IPS-NIHi7 (cell line): Measurements from ENCODE around the gene HAUS3.
"Not testable (repeated sequence)": the region's sequence is repeated elsewhere in the genome, so short reads cannot be mapped to it uniquely, and the experiment has no call there.

Experiments used
- DNase-seq: peaks from one replicate; pipeline ENCODE4 v3.0.0; 2012; ENCODE audit warnings: mixed read lengths; ENCODE audit errors: extremely low spot score

HAUS3 gene

DNA sequence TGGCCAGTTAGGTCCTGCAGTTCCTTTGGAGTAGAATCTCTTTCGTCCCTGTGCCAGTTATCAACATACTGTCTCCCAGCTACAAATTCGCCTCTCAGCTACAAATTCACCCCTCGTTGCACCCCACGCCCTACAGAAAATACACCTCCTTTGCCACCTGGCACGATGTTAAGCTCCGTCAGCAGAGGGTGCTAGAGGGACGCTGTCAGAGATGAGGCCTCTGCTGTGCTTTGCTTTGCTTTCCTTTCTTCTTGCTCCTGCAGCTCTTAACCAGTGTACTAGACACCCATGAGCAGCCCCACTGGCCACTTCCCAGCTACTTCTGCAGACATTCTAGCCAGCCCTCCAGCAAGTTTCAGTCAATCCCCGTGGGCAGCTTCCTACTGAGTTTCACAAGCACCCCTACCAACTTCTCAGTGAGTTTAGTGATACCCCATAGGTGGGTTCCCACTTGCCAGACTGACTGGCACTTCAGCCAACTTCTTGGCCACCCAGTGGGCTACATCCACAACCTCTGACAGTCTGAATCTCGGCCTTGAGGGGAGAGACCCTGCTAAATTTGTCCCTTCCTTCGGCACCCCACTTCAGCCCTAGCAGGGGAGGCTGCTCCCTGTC is 21.8 kb downstream of the HAUS3 start:
- peak; percentile 80 for DNase-seq

DNA sequence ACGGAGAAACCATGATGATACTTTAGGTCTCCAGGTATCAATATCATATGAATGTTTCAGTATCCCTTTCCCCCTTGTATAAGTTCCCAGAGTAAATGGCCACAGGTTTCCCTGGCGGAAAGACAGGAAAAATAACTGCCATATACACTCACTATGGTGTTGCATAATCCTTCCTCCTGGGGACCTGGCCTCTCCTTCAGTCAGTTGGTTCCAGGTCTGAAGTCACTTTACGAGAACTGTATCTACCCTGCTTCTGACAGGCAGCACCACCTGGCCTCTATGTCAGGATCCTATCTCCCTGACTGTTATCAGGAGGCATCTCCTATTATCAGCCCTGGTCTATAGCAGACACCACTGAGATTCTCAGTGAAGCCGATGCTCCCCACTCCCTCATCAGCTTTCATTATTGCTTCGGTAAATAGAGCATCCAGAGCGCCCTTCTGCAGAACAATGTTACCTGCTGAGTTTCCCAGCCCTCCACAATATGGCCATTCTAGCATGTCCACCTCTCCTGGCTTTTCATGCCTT is 22.6 kb downstream of the HAUS3 start:
- no peak for DNase-seq

DNA sequence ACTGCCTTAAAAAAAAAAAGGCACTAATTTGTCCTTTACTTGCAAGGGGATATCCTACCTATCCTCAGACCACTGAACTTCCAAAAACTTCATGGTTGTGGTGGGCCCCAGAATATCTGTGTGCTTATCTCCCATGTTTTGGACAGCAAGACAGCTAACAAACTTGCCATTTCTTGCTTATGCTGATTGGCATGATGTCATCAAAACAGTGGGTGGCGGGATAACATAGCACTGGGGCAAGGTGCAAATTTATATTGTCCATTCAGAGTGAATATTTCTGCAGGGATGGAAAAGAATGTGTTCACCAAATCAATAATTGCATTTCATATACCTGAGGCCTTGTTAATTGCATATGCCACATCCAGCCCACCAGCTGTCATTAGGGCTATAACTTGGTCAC is 23.5 kb downstream of the HAUS3 start:
- no peak for DNase-seq

DNA sequence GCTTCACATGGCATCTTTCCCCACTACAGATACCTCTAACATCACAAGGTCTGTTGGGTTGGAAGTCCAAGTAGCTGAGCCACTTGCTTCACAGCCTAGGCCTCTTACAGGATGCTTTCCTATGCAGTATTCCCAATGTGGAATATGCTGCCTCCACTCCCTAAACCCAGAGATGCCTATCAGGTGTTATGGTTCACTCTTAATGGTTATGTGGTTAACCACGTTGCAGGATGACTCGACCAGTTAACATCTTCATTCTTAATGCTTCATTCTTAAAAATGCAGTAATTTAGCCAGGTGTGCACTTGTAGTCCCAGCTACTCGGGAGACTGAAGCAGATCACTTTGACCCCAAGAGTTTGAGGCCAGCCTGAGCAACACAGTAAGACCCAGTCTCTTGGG is 24.2 kb downstream of the HAUS3 start:
- no peak for DNase-seq

DNA sequence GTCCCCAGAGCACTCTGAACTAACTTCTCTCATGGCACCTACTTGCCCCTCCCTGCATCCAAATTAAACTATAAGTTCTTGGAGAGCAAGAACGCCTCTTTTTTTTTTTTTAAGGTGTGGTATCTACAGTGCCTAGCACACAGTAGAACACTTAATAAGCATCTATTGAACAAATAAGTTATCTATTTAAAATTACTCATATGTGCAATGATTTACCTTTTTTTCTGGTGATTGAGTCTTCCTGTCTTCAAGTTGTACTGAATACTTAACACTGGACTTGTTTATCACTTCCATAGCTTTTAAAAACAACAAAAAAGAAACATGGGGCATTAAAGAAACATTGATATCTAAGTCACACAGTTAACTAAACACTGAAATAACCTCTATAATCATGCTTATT is 29.1 kb downstream of the HAUS3 start:
- no peak for DNase-seq

DNA sequence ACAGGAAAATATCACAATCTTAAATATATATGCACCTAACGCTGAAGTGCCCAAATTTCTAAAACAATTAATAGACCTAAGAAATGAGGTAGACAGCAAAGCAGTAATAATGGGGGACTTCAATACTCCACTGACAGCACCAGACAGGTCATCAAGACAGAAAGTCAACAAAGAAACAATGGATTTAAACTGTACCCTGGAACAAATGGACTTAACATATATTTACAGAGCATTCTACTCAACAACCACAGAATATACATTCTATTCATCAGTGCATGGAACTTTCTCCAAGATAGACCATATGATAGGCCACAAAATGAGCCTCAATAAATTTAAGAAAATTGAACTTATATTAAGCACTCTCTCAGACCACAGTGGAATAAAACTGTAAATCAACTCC is 39.1 kb downstream of the HAUS3 start:
- DNase-seq = not testable (repeated sequence)

DNA sequence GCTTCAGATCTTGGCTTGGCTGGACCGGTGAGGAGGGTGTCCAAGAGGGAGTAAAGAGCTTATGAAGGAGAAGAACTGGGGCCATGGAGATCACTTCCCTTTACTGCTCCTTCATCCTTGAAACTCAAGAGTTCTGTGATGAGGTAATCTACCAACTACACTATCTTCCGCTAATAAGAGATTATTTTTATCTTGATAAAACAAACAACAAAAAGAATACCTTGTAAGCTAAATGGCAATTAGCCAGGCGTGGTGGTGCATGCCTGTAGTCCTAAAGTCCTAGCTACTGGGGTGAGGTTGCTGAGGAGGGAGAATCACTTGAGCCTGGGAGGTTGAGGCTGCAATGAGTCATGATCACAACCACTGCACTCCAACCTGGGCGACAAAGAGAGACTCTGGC is 47.4 kb downstream of the HAUS3 start:
- no peak for DNase-seq

DNA sequence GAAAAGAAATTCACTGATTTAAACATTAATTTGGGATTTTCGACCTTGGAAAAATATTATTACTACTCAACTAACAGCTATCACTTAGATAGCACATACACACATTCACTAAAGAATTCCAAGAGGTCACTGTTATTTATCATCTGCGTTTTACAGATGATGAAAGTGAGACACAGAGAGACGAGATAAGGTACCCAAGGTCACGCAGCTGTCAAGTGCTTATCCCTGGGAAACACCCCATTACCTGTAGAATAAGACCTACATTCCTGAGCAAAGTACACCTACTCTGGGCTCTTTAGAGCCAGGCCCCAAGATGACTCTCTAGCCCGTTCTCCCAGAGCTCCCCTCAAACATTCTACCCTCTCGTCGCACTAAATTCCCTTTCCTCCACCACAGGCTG is 48.6 kb downstream of the HAUS3 start:
- DNase-seq = no peak

DNA sequence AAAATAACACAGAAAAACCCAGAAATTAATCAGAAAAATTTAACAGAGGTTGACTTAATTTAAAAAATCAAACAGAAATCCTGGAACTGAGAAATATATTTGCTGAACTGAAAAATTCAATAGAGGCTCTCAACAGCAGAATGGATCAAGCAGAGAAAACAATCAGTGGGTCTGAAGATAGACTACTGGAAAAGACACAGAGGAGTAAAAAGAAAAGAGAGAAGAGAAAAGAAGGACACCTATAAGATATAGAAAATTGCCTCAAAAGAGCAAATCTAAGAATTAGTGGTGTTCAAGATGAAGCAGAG is 55.1 kb downstream of the HAUS3 start:
- no peak for DNase-seq

DNA sequence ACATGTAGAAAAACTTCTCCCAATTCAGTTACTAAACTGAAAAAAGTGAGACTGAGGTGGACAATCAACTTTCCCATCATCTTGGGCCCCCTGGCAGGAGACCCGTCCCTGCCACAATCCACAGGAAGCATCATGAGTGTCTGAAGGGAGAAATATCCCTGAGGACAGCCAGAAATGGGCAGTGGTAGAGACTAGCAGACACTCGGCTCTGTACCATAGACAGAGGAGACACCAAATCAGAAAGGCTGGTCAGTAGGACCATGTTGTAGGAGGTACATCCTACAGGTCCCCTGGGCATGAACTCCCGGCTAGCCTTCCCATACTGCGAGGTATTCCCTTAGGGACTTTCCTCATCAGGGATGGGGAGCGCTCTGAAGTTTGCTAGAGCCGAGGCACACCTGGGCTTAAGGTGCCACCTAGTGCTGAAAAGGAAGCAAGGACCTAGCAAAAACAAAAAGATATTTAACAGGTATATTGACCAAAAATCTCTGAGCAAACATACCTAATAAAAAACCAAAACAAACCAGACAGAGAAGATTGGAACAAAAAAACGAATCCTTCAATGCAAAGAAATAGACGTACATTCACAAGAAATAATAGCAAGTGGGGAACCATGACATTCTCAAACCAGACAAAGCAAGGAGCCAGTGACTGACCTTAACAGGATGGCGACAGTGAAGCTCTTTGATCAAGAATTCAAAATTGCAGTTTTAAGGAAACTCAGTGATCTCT is 55.6 kb downstream of the HAUS3 start:
- DNase-seq = peak; percentile 81

DNA sequence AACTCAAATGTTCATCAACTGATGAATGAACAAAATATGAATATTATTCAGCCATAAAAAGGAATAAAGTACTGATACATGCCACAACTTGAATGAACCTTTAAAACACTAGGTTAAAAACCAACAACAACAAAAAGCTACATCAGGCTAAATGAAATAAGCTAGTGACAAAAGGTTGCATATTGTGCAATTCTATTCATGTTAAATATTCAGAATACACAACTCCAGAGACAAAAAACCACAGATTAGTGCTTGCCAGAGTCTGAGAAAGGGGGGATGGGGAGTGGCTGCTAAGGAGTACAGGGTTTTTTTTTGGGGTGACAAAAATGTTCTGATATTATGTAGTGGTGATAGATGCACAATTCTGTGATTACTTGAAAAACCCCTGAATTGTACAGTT is 58.5 kb downstream of the HAUS3 start:
- no peak for DNase-seq

DNA sequence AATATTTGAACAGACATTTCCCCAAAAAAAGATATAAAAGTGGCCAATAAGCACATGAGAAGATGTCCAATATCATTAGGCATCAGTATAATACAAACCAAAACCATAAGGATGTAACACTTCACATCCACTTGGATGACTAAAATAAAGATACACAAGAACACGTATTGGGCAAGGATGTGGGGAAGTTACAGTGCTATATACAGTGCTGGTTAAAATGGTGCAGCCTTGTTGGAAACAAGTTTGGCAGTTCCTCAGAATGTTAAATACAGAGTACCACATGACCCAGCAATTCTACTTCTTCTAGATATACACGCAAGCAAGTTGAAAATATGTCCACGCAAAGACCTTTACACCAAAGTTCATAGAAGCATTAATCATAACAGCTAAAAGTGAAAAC is 58.9 kb downstream of the HAUS3 start:
- no peak for DNase-seq

DNA sequence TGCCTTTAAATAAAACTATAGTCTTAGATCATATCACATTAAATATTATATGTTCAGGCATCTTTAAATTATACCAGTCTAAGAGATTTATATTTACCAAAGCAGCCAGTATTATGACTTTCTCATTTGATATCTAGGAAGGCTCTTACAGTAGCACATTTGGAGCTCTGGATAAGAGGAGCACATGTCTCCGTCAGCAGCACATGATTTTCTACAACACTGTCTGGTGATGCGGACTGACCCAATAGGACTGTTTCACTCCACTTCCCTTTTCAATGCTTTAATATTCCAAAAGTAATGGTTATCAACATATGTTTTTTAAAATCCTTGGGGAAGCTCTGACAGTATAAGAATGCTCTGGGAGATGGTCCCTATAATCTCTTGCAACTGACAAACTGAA is 61.5 kb downstream of the HAUS3 start:
- no peak for DNase-seq

DNA sequence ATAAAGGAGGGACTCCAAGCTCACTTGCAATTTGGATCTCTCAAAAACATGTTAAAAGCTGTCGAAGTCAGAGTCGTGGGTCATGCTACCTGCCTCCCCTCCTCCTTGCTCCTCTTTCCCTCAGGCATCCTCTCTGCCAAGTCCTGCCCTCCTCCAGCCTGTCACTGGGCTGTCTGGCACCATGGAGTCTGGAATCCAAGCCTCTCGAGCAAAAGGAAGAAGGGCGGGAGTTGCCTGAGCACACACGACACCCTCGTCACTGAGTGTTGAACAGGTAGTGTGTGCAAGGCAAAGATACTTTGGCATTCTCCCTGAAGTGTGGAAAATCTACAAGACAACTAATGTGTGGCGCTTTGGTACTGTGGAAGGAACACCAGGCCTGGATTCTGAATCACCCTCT is 62.2 kb downstream of the HAUS3 start:
- DNase-seq = no peak

DNA sequence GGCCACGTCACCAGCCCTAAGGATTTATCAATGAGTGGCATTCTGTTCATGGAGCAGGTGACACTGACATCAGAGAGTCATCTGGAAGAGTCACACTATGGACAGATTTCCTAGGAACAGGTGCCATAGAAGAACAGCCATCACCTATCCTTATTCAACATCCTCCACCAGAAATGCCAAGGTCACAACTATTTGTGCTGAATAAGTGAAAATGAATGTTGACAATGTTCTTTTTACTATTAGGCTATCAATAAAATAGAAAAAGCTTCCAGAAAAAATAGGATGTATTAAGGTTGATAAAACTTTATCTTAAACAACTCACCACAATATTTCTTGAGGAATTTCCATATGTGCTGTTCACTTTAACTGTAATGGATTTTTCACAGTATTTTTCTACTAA is 62.9 kb downstream of the HAUS3 start:
- no peak for DNase-seq
